HepG2 (cell line): ENCODE measurements around the gene EFNA3. TPM values are rescaled to one million over a fixed set of nuclear protein-coding genes. Genes with fewer than 3 reads are reported as not detected.

Experiments used
- ATAC-seq: fragments of 200-7000 bp; cut with Tn5 transposase; 3 replicates; pipeline ENCODE4 v1.9.1; 2020; ENCODE audit warnings: mild to moderate bottlenecking, moderate library complexity
- BruUV-seq: library from RNA; stranded (reverse); fragments of 400-500 nt; replicated peaks from 2 replicates; lab custom pipeline; 2021; lab: Mats Ljungman, UMichigan
- CTCF ChIA-PET: fragments of 300-600 bp; formaldehyde crosslinking; extraction: SDS; loops from one replicate; lab custom pipeline; 2021; ENCODE audit warnings: low total read pairs, inconsistent platforms, low intra/inter-chr PET ratio; lab: Yijun Ruan, JAX
- POLR2A ChIA-PET: fragments of 350-600 bp; sonication (Branson Sonifier 250); formaldehyde crosslinking; loops from one replicate; lab custom pipeline; 2020; ENCODE audit warnings: antibody characterized with exemption, inconsistent platforms; lab: Yijun Ruan, JAX
- DNase-seq: peaks from one replicate; pipeline ENCODE4 v3.0.0-alpha.2; 2015; ENCODE audit warnings: low spot score
- FAIRE-seq: peaks from 3 replicates; lab custom pipeline; 2011; peaks lifted over from hg19 to GRCh38; lab: Jason Lieb, UNC
- H2AFZ ChIP-seq: one replicate; pipeline ENCODE4 v1.6.1; 2011; ENCODE audit warnings: low read length, inconsistent platforms
- H3K27ac ChIP-seq: fragments of 300-600 bp; 3 replicates; pipeline ENCODE4 v1.8.0; 2011; ENCODE audit warnings: mixed run types, mild to moderate bottlenecking, mixed read lengths, low read length, inconsistent platforms; ENCODE audit not compliant: insufficient read depth; ENCODE audit errors: extremely low read length
- H3K27me3 ChIP-seq, 2 experiments: fragments of 200-600 bp in 1 of 2; 2 replicates in 1 of 2; 3 replicates in 1 of 2; pipeline versions ENCODE4 v1.6.0 to v1.8.0; 2011; ENCODE audit warnings: low read length in 2 of 2, mild to moderate bottlenecking in 2 of 2, moderate library complexity in 2 of 2, inconsistent platforms in 1 of 2; ENCODE audit not compliant: insufficient read depth in 2 of 2, control insufficient read depth in 1 of 2
- H3K36me3 ChIP-seq, 2 experiments: fragments of 200-600 bp in 1 of 2; replicated peaks in 1 of 2; 2 replicates in 1 of 2; 3 replicates in 1 of 2; pipeline versions ENCODE4 v1.5.1 to v1.8.0; 2011; ENCODE audit warnings: low read length in 2 of 2, inconsistent platforms in 1 of 2; ENCODE audit not compliant: insufficient read depth in 2 of 2, control insufficient read depth in 1 of 2
- H3K4me1 ChIP-seq: 2 replicates; pipeline ENCODE4 v1.5.1; 2012; ENCODE audit warnings: low read length, inconsistent platforms; ENCODE audit not compliant: insufficient read depth
- H3K4me2 ChIP-seq: 2 replicates; pipeline ENCODE4 v1.6.0; 2011; ENCODE audit warnings: low read depth, low read length, inconsistent platforms
- H3K4me3 ChIP-seq, 3 experiments: fragments of 200-600 bp in 1 of 3; sonication (generic), shearing (Covaris generic) in 1 of 3; replicated peaks in 1 of 3; 2 replicates each; pipeline ENCODE4 v1.5.1; 2011 to 2016; ENCODE audit warnings: low read length in 3 of 3, inconsistent platforms in 2 of 3, low read depth in 2 of 3, mild to moderate bottlenecking in 2 of 3, control low read depth in 1 of 3, mixed read lengths in 1 of 3; ENCODE audit not compliant: insufficient read depth in 1 of 3
- H3K79me2 ChIP-seq: one replicate; pipeline ENCODE4 v1.6.1; 2011; ENCODE audit warnings: low read length, inconsistent platforms; ENCODE audit not compliant: insufficient read depth
- H3K9ac ChIP-seq: 2 replicates; pipeline ENCODE4 v1.6.0; 2011; ENCODE audit warnings: mild to moderate bottlenecking, low read depth, low read length, inconsistent platforms; ENCODE audit not compliant: insufficient read depth
- H3K9me3 ChIP-seq: 2 replicates; pipeline ENCODE4 v1.5.1; 2012; ENCODE audit warnings: mild to moderate bottlenecking, low read length
- H4K20me1 ChIP-seq: 2 replicates; pipeline ENCODE4 v1.6.0; 2011; ENCODE audit warnings: inconsistent platforms, mild to moderate bottlenecking, low read length, moderate library complexity; ENCODE audit not compliant: insufficient read depth
- MYNN ChIP-seq: sonication (generic); formaldehyde crosslinking; IDR thresholded peaks from 2 replicates; pipeline ENCODE4 v1.4.0; 2020; ENCODE audit warnings: mild to moderate bottlenecking, low read depth, missing genetic modification reagents
- NFYC ChIP-seq: IDR thresholded peaks from 2 replicates; pipeline ENCODE4 v1.6.1; 2016; ENCODE audit warnings: missing genetic modification reagents, missing compliant biosample characterization
- SAP130 ChIP-seq: IDR thresholded peaks from 2 replicates; pipeline ENCODE4 v1.6.1; 2016; ENCODE audit warnings: low read depth
- SP2 ChIP-seq: sonication (generic); formaldehyde crosslinking; IDR thresholded peaks from 2 replicates; pipeline ENCODE4 v1.5.1; 2020; ENCODE audit warnings: mild to moderate bottlenecking, missing genetic modification reagents
- SRSF1 ChIP-seq: fragments of 200-400 bp; formaldehyde crosslinking; optimal IDR thresholded peaks from 2 replicates; pipeline ENCODE3; 2017; ENCODE audit warnings: mild to moderate bottlenecking, low read depth, low read length, moderate library complexity
- WGBS: methylation state at CpG from one replicate; pipeline ENCODE4 v1.1.6; 2017; ENCODE audit warnings: low lambda C conversion rate; 5-methylcytosine and 5-hydroxymethylcytosine counted together
- in situ Hi-C: cut with HindIII; loops from 2 replicates; pipeline ENCODE4 v1.10.0; 2017; ENCODE audit warnings: low pct_unique_long_range_greater_than_20kb; ENCODE audit not compliant: extremely low pct_ligation_motif_present
- intact Hi-C: fragments of 100-400 bp; cut with micrococcal nuclease; formaldehyde crosslinking; loops from one replicate; pipeline ENCODE4 v1.10.0; 2022; ENCODE audit not compliant: unreplicated experiment
- polyA plus RNA-seq, 8 experiments: library from polyadenylated mRNA; depleted of rRNA in 3 of 8; stranded (reverse) in 7 of 8; unstranded in 1 of 8; fragments of >200 nt; fragmentation: Illumina TruSeq in 4 of 8; extraction: Trizol in 4 of 8; gene quantifications; 2 replicates each; pipeline versions ENCODE4 v1.2.1 to v1.2.3, GENCODE V29; 2011 to 2016; ENCODE audit warnings: low read depth in 4 of 8, missing spikeins in 1 of 8, mixed read lengths in 1 of 8; ENCODE audit not compliant: insufficient read depth in 1 of 8
- total RNA-seq, 5 experiments: library from RNA; depleted of rRNA; stranded (reverse); fragments of >200 nt; fragmentation: Illumina TruSeq; extraction: Trizol; gene quantifications; 2 replicates each; pipeline ENCODE4 v1.2.3, GENCODE V29; 2016; ENCODE audit warnings: low read depth in 1 of 5
- TF ChIP-seq, protein P1 (sequence below), 2 experiments: sonication (generic) in 1 of 2; formaldehyde crosslinking in 1 of 2; IDR thresholded peaks; 2 replicates each; pipeline versions ENCODE4 v1.6.1 to v1.9.0; 2014 to 2022; ENCODE audit warnings: antibody characterized with exemption in 1 of 2, borderline replicate concordance in 1 of 2, inconsistent platforms in 1 of 2, low read depth in 1 of 2, missing genetic modification reagents in 1 of 2
- TF ChIP-seq, protein P2 (sequence below), 2 experiments: fragments of 450-650 bp in 1 of 2; sonication (generic) in 1 of 2; formaldehyde crosslinking in 1 of 2; IDR thresholded peaks; 2 replicates each; pipeline versions ENCODE4 v1.6.1 to v1.8.0; 2016 to 2022; ENCODE audit warnings: antibody characterized with exemption in 1 of 2, mild to moderate bottlenecking in 1 of 2, missing genetic modification reagents in 1 of 2

The EFNA3 gene
- total and polyA plus RNA-seq, 2 of the 13 experiments (the other 11 are each of a cell fraction or from before 2014, with no cell fraction given), result 1.0 to 5.7 TPM

GRCh38 chr1:155051777-155052398 is 26.7 kb upstream of the EFNA3 start:
- BruUV-seq, result no TSS peak
- intact Hi-C loops (no loop called here), in situ Hi-C loops (no loop called here)
- Histone ChIP-seq H3K9me3 (no peaks in the 10 kb centered on the region), H3K4me3 (peak overlapping the region; percentile 59 to 88 (median 70)), H4K20me1 (no peaks in the 10 kb centered on the region), H3K27me3 (no peaks in the 10 kb centered on the region), H3K4me1 (peaks cover 52% of the 10 kb centered on the region), H3K79me2 (no peaks in the 10 kb centered on the region), H3K9ac (peak overlapping the region; percentile 57), H3K27ac (no peak overlapping the region), H3K4me2 (peak overlapping the region; percentile 94), H3K36me3 (peaks cover 0 to 10% of the 10 kb centered on the region in 2 experiments; a peak in 3 of 5 replicates), H2AFZ (no peak overlapping the region)
- POLR2A ChIA-PET, result interaction anchor here (0.9 to 2.7 kb wide), 3 partner anchors 13 to 81 kb away, joined by 3 to 8 read pairs (median 4); partner anchors contain the start of gene SHC1
- 3% methylated on average over 16 of the region's 27 CpGs for WGBS
- no peak for DNase-seq
- CTCF ChIA-PET, result interaction anchor here (0.8 to 1.9 kb wide), 4 partner anchors 10 to 91 kb away, joined by 3 to 7 read pairs (median 4); no protein-coding TSS in a partner anchor
- FAIRE-seq, result no peak
- peak; percentile 16 for ATAC-seq
- peak; percentile 40 for TF ChIP-seq SRSF1
- TF ChIP-seq NFYC (CRISPR knock-in tag), result no peak
- peak; percentile 2; the same call in 1 of the 2 replicates for TF ChIP-seq SAP130 (CRISPR knock-in tag)
- TF ChIP-seq, protein P1, sequence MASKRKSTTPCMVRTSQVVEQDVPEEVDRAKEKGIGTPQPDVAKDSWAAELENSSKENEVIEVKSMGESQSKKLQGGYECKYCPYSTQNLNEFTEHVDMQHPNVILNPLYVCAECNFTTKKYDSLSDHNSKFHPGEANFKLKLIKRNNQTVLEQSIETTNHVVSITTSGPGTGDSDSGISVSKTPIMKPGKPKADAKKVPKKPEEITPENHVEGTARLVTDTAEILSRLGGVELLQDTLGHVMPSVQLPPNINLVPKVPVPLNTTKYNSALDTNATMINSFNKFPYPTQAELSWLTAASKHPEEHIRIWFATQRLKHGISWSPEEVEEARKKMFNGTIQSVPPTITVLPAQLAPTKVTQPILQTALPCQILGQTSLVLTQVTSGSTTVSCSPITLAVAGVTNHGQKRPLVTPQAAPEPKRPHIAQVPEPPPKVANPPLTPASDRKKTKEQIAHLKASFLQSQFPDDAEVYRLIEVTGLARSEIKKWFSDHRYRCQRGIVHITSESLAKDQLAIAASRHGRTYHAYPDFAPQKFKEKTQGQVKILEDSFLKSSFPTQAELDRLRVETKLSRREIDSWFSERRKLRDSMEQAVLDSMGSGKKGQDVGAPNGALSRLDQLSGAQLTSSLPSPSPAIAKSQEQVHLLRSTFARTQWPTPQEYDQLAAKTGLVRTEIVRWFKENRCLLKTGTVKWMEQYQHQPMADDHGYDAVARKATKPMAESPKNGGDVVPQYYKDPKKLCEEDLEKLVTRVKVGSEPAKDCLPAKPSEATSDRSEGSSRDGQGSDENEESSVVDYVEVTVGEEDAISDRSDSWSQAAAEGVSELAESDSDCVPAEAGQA (IDR thresholded peaks at IDR 0.05; ENCODE audit: low read depth), result no peak
- TF ChIP-seq, protein P1 (CRISPR knock-in tag; IDR thresholded peaks at IDR 0.05; ENCODE audit: borderline replicate concordance), result no peak
- TF ChIP-seq, protein P2, sequence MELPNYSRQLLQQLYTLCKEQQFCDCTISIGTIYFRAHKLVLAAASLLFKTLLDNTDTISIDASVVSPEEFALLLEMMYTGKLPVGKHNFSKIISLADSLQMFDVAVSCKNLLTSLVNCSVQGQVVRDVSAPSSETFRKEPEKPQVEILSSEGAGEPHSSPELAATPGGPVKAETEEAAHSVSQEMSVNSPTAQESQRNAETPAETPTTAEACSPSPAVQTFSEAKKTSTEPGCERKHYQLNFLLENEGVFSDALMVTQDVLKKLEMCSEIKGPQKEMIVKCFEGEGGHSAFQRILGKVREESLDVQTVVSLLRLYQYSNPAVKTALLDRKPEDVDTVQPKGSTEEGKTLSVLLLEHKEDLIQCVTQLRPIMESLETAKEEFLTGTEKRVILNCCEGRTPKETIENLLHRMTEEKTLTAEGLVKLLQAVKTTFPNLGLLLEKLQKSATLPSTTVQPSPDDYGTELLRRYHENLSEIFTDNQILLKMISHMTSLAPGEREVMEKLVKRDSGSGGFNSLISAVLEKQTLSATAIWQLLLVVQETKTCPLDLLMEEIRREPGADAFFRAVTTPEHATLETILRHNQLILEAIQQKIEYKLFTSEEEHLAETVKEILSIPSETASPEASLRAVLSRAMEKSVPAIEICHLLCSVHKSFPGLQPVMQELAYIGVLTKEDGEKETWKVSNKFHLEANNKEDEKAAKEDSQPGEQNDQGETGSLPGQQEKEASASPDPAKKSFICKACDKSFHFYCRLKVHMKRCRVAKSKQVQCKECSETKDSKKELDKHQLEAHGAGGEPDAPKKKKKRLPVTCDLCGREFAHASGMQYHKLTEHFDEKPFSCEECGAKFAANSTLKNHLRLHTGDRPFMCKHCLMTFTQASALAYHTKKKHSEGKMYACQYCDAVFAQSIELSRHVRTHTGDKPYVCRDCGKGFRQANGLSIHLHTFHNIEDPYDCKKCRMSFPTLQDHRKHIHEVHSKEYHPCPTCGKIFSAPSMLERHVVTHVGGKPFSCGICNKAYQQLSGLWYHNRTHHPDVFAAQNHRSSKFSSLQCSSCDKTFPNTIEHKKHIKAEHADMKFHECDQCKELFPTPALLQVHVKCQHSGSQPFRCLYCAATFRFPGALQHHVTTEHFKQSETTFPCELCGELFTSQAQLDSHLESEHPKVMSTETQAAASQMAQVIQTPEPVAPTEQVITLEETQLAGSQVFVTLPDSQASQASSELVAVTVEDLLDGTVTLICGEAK (IDR thresholded peaks at IDR 0.05), result no peak
- TF ChIP-seq, protein P2 (CRISPR knock-in tag; IDR thresholded peaks at IDR 0.05), result no peak
- no peak for TF ChIP-seq SP2 (CRISPR knock-in tag)
- TF ChIP-seq MYNN (CRISPR knock-in tag), result no peak
